ENCODE measurements around the gene USP53. TPM values are rescaled to one million over a fixed set of nuclear protein-coding genes. Genes with fewer than 3 reads are reported as not detected.

The USP53 gene
- total and polyA plus RNA-seq, 9 of the 15 experiments (the other 6 are each of a cell fraction or from before 2014, with no cell fraction given), result 2.9 to 9.6 (median 8.3) TPM

DNA sequence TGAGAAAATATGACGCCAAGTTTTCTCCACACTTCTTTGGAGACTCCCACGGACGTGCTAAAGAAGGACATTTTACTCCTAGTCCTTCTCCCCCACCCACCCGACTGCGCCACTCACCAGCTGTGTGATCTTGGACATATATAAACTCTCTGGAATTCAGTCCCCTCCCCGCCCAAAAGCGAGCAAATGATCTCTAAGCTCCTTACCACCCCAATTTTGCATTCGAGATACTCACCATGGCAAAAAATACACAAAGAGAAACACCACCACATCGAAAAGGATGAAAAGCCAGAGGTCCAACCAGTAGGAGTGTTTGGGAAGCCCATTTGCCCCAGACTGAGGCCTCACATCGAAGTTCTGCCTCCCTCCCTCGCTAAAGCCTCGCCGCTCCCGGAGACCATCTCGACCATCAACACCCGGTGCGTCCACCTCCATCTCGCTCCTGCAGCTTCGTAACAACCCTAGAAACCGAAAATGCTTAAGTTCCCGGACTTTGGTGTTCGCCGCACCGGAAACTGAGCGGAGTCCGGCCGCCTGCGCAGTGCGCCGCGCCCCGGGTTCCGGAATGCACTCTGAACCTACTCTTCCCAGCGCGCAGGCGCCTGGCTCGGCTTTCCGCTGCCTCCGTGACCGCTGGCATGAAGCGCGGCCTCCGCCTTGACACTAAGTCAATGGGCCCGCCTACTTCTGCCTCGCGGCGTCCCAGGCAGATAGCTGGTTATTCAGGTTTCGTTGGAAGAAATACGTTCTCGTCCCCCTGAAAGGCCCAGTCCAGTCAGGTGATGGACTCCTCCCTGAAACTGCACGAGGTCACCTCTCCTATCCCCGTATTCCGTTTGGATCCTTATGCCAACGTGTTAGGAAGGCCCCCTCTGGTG lies 87.8 kb downstream of the USP53 start (continued):
- TF ChIP-seq, protein P1, sequence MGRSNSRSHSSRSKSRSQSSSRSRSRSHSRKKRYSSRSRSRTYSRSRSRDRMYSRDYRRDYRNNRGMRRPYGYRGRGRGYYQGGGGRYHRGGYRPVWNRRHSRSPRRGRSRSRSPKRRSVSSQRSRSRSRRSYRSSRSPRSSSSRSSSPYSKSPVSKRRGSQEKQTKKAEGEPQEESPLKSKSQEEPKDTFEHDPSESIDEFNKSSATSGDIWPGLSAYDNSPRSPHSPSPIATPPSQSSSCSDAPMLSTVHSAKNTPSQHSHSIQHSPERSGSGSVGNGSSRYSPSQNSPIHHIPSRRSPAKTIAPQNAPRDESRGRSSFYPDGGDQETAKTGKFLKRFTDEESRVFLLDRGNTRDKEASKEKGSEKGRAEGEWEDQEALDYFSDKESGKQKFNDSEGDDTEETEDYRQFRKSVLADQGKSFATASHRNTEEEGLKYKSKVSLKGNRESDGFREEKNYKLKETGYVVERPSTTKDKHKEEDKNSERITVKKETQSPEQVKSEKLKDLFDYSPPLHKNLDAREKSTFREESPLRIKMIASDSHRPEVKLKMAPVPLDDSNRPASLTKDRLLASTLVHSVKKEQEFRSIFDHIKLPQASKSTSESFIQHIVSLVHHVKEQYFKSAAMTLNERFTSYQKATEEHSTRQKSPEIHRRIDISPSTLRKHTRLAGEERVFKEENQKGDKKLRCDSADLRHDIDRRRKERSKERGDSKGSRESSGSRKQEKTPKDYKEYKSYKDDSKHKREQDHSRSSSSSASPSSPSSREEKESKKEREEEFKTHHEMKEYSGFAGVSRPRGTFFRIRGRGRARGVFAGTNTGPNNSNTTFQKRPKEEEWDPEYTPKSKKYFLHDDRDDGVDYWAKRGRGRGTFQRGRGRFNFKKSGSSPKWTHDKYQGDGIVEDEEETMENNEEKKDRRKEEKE (IDR thresholded peaks at IDR 0.05; ENCODE audit: borderline replicate concordance in 1 of 2, control insufficient read depth in 1 of 2, low read depth in 2 of 2, low read length in 1 of 2), result 0 out of 4 replicates have a peak, but pooled peaks of 1 of the 2 experiments have one; percentile 71
- TF ChIP-seq CREB1 (IDR thresholded peaks at IDR 0.05), result no peak; the same call in 1 of the 2 replicates
- TF ChIP-seq CREB1 (CRISPR knock-in tag; IDR thresholded peaks at IDR 0.05), result 0 out of 2 replicates have a peak, but pooled peaks have one; percentile 27
- TF ChIP-seq, protein P2, sequence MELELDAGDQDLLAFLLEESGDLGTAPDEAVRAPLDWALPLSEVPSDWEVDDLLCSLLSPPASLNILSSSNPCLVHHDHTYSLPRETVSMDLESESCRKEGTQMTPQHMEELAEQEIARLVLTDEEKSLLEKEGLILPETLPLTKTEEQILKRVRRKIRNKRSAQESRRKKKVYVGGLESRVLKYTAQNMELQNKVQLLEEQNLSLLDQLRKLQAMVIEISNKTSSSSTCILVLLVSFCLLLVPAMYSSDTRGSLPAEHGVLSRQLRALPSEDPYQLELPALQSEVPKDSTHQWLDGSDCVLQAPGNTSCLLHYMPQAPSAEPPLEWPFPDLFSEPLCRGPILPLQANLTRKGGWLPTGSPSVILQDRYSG (tag; conservative IDR thresholded peaks at IDR 0.05; ENCODE audit: low read depth), result no peak; the same call in 1 of the 2 replicates
- TF ChIP-seq, protein P3, sequence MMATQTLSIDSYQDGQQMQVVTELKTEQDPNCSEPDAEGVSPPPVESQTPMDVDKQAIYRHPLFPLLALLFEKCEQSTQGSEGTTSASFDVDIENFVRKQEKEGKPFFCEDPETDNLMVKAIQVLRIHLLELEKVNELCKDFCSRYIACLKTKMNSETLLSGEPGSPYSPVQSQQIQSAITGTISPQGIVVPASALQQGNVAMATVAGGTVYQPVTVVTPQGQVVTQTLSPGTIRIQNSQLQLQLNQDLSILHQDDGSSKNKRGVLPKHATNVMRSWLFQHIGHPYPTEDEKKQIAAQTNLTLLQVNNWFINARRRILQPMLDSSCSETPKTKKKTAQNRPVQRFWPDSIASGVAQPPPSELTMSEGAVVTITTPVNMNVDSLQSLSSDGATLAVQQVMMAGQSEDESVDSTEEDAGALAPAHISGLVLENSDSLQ (IDR thresholded peaks at IDR 0.05), result peak; percentile 30
- peak; percentile 57; the same call in 1 of the 2 replicates for TF ChIP-seq SIN3B (IDR thresholded peaks at IDR 0.05; ENCODE audit: low read depth)
- peak; percentile 49; the same call in 1 of the 2 replicates for TF ChIP-seq SOX6 (IDR thresholded peaks at IDR 0.05)
- TF ChIP-seq BRD9 (IDR thresholded peaks at IDR 0.05; ENCODE audit: low read depth, partially characterized antibody), result peak; percentile 26
- TF ChIP-seq ILF3 (IDR thresholded peaks at IDR 0.05; ENCODE audit: borderline replicate concordance), result no peak
- no peak for TF ChIP-seq NFYB (IDR thresholded peaks at IDR 0.05; ENCODE audit: extremely low read depth, insufficient read length)
- TF ChIP-seq, protein P4, sequence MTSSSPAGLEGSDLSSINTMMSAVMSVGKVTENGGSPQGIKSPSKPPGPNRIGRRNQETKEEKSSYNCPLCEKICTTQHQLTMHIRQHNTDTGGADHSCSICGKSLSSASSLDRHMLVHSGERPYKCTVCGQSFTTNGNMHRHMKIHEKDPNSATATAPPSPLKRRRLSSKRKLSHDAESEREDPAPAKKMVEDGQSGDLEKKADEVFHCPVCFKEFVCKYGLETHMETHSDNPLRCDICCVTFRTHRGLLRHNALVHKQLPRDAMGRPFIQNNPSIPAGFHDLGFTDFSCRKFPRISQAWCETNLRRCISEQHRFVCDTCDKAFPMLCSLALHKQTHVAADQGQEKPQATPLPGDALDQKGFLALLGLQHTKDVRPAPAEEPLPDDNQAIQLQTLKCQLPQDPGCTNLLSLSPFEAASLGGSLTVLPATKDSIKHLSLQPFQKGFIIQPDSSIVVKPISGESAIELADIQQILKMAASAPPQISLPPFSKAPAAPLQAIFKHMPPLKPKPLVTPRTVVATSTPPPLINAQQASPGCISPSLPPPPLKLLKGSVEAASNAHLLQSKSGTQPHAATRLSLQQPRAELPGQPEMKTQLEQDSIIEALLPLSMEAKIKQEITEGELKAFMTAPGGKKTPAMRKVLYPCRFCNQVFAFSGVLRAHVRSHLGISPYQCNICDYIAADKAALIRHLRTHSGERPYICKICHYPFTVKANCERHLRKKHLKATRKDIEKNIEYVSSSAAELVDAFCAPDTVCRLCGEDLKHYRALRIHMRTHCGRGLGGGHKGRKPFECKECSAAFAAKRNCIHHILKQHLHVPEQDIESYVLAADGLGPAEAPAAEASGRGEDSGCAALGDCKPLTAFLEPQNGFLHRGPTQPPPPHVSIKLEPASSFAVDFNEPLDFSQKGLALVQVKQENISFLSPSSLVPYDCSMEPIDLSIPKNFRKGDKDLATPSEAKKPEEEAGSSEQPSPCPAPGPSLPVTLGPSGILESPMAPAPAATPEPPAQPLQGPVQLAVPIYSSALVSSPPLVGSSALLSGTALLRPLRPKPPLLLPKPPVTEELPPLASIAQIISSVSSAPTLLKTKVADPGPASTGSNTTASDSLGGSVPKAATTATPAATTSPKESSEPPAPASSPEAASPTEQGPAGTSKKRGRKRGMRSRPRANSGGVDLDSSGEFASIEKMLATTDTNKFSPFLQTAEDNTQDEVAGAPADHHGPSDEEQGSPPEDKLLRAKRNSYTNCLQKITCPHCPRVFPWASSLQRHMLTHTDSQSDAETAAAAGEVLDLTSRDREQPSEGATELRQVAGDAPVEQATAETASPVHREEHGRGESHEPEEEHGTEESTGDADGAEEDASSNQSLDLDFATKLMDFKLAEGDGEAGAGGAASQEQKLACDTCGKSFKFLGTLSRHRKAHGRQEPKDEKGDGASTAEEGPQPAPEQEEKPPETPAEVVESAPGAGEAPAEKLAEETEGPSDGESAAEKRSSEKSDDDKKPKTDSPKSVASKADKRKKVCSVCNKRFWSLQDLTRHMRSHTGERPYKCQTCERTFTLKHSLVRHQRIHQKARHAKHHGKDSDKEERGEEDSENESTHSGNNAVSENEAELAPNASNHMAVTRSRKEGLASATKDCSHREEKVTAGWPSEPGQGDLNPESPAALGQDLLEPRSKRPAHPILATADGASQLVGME (CRISPR knock-in tag; IDR thresholded peaks at IDR 0.05), result no peak
- no peak for TF ChIP-seq ZNF717 (CRISPR knock-in tag; IDR thresholded peaks at IDR 0.05)
- no peak for TF ChIP-seq SRSF3 (IDR thresholded peaks at IDR 0.05; ENCODE audit: insufficient read depth, low read length)
- no peak for TF ChIP-seq FOS (IDR thresholded peaks at IDR 0.05; ENCODE audit: extremely low read depth, insufficient read length)
